ENCODE data around the gene TTC21B.

TTC21B gene

GRCh38 chr2:165898381-165898780, 55.2 kb downstream of the TTC21B start:
- no peak for TF ChIP-seq CTCF (IDR thresholded peaks at IDR 0.05; ENCODE audit: low read depth, low read length, missing control alignments)
- H3K4me3 ChIP-seq (ENCODE audit: low read depth, low read length): no peak overlapping the region
- no peak for DNase-seq (ENCODE audit: low read depth)

DNA sequence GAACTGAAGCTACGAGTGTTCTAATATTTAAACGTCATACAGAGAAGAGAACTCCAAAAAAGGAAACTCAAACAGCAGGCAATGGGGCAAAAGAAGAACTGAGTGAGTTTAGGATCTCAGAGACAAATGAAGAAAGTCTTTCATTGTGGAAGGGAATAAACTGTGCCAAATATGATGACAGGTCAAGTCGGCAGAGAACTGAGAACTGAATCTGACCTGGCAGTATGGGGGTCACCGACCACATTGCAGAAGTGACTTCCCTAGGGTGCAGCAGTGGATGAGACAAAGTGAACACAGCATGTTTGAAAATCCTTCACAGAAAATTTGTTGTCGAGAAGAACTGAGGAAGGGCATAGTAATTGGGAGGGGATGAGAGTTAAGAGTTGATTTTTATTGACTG, 55.9 kb downstream of the TTC21B start:
- no peak for TF ChIP-seq CTCF (IDR thresholded peaks at IDR 0.05; ENCODE audit: low read depth, low read length, missing control alignments)
- DNase-seq (ENCODE audit: low read depth): peak; percentile 30
- H3K4me3 ChIP-seq (ENCODE audit: low read depth, low read length): no peak overlapping the region

- TF ChIP-seq CTCF (IDR thresholded peaks at IDR 0.05; ENCODE audit: low read depth, low read length, missing control alignments): no peak
- H3K4me3 ChIP-seq (ENCODE audit: low read depth, low read length): no peak overlapping the region
- no peak for DNase-seq (ENCODE audit: low read depth)
These were observed 56.5 kb downstream of the TTC21B start for GRCh38 chr2:165897074-165897473.

DNA sequence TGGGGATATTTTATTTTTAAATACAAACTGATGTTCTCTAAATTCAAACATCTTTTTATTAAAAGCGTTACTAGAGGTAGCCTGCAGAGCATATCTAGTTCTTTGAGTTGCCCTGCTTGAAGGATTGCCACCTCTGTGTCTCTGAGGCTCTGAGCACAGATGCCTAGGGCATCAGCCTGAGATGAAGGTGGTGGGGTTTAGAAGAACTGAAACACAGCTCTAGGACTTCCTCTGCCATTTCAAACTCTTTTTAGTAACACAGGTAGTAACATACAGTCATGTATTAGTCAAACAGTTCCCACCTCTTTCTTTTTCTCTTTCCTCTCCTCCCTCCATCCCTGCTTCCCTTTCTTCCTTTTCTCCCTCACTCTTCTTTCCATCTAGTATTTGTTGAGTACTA, 57.6 kb downstream of the TTC21B start:
- peak; percentile 34 for DNase-seq (ENCODE audit: low read depth)
- no peak for TF ChIP-seq CTCF (IDR thresholded peaks at IDR 0.05; ENCODE audit: low read depth, low read length, missing control alignments)
- H3K4me3 ChIP-seq (ENCODE audit: low read depth, low read length): no peak overlapping the region

DNA sequence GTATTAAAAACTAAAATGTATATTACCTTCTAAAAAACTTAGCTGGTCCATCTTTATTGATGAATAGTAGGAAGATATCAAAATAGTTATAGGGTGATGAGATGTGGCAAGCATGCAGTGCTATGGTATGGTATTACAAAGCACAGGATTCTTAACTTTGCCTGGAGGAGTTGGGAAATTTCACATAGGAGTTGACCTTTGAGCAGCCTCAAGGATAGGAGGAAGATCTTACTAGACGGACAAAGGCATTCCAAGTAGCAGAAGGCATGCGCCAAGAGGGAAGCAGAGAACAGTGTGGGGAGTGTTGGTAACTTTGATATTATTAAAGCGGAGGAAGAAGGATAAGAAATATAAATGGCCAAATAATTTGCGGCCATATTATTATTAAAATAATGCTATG, 60.0 kb downstream of the TTC21B start:
- no peak for TF ChIP-seq CTCF (IDR thresholded peaks at IDR 0.05; ENCODE audit: low read depth, low read length, missing control alignments)
- no peak overlapping the region for H3K4me3 ChIP-seq (ENCODE audit: low read depth, low read length)
- DNase-seq (ENCODE audit: low read depth): no peak

DNA sequence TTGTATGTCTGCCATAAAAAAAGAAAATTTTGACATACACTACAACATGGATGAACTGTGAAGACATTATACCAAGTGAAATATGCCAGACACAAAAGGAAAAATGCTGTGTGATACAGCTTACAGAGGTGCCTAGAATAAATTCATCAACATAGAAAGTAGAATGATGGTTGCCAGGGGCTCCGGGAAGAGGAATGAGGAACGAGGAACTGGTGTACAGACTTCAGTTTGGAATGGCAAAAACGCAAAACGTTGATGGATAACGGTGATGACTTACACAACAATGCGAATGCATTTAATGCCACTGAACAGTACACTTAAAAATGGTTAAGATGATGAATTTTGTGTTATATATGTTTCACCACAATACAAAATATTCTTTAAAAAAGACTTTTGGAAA, 61.0 kb downstream of the TTC21B start:
- no peak overlapping the region for H3K4me3 ChIP-seq (ENCODE audit: low read depth, low read length)

More for the DNA sequence above, 61.0 kb downstream of the TTC21B start:
- no peak for DNase-seq (ENCODE audit: low read depth)
- TF ChIP-seq CTCF (IDR thresholded peaks at IDR 0.05; ENCODE audit: low read depth, low read length, missing control alignments): no peak
